ENCODE data around the gene ITGA2.
A peak's percentile ranks its signal among the peaks of the same experiment; 100 is the strongest.

Gene ITGA2

DNA sequence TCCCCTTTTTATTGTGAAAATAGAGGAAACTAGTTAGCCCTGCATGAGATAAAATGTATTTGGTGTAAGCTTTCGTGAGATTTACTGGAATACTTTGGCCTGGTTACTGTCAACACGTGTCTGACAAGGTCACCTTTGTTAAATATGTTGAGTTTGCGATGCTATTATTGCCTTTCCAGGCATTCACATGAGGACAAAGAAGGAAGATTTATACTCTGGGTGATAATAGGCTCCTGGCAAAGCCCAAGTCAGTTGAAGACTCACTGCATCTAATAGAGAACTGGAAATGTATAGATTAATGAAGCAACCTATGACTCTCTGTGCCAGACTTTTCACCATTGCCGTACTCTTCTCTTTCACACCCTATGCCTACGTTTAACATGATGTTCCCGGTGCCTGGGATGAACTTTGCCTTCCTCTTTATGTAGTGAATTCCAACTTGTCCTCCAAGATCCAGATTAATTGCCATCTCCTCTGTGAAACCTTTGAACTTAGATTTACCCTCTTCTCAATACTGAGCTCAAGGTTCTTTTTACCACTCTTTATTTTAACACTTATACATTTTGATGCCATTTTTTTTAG is 33.9 kb downstream of the ITGA2 start:
- DNase-seq: no peak

DNA sequence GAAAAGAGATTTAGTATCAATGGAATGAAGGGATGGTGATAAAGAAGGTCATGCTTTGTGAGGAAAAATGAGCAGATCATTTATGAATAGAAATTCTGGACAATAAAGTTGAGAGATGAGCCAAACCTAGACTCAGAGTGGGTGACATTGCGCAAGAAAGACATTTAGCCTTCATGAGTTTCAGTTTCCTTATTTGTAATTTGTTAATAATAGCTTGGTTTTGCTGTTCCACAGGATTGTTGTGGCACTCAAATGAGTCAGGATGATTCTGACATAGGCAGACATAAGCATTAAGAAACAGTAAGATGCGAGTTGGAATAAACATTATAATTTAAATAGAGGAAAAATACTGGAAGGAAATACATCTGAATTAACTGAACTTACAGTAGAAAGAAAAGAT is 34.8 kb downstream of the ITGA2 start:
- no peak for DNase-seq

DNA sequence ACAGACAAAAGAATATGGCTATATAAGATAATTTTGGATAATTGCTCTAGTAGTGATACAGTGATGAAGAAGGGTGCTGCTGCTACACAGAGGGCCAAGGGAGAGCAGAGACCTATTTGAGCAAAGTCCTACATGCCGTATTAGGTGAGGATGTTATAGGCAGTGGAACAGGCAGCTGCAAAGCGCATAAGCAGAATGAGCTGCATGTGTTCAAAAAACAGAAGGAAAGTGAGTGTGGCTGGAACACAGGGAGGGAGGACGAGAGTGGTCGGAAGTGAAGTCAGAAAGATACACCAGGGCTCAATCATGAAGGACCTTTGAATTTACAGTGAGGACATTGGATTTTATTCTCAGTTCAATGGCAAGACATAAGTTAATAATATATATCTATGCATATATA is 35.4 kb downstream of the ITGA2 start:
- DNase-seq: no peak

DNA sequence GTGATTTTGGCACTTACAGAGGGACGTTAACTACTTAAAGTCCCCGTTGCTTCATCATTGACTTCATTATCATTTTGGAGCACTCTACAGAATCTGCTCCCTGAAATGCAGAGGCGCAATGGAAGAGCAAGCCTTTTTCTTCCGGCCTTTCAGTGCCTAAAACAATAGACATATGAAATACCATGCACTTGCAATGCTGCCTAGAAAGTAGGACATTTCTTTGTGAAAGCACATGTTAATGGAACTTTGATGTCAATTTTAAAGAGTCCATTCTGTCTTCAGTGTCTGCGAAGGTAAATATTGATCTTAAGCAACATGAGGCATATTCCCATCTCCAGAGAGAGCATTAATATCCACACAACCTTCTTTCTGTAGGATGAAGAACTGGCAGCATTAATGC is 36.3 kb downstream of the ITGA2 start:
- no peak for DNase-seq

DNA sequence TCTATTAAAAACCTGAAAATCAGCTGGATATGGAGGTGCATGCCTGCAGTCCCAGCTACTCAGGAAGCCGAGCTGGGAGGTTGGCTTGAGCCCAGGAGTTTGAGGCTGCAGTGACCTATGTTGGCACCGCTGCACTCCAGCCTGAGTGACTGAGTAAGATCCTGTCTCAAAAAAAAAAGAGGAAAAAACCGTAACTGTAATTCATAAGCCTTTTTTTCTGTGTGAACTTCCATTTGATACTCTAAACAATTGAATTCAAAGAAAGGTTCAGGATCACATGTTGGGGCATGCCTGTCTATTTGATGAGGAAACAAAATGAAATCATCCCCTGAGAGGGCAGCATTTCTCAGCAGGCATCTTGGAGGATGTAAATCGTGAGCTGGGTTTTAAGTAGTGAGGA is 38.8 kb downstream of the ITGA2 start:
- DNase-seq: no peak

- DNase-seq: no peak
Measured at GRCh38 chr5:53029608-53030007, 40.5 kb downstream of the ITGA2 start.

GRCh38 chr5:53030893-53031292 is 41.7 kb downstream of the ITGA2 start:
- DNase-seq: no peak

- DNase-seq: no peak
Measured at GRCh38 chr5:53031695-53032096, 42.5 kb downstream of the ITGA2 start.

DNA sequence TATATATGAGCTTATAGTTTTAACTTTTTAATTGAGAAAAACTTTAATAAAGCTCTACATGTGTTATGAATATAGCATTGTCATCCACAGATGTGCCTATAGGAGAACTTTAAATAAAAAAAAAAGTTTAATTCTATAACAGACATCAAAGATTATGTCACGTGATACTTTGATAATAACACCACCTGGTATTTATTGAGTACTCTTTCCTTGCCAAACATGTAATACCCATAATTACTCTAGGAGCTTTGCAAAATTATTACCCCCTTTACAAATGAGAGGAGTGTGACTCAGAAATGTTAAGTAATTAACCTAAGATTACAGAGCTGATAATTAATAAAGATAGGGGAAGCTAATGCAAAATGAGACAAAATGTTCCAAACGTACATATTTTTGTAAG is 43.0 kb downstream of the ITGA2 start:
- DNase-seq: no peak

DNA sequence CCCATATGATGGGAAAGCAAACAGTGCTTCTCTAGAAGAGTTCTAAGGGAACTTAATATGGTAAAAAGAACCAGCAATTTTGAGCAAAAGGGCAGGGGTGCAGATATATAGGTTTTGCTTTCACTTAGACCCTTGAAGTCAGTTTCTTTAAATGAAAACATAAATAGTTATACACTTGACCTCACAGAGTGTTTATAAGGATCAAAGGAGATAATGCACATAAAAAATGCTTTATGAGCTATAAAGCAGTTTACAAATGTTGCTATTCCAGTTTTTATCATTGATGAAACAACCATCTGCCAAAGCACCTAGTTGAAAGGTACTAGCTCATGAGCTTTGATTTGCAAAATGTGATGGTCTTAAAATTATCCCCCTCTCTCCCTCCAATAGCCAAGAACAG is 45.7 kb downstream of the ITGA2 start:
- DNase-seq: no peak

- DNase-seq: no peak
Measured at GRCh38 chr5:53035868-53036381, 46.8 kb downstream of the ITGA2 start.

DNA sequence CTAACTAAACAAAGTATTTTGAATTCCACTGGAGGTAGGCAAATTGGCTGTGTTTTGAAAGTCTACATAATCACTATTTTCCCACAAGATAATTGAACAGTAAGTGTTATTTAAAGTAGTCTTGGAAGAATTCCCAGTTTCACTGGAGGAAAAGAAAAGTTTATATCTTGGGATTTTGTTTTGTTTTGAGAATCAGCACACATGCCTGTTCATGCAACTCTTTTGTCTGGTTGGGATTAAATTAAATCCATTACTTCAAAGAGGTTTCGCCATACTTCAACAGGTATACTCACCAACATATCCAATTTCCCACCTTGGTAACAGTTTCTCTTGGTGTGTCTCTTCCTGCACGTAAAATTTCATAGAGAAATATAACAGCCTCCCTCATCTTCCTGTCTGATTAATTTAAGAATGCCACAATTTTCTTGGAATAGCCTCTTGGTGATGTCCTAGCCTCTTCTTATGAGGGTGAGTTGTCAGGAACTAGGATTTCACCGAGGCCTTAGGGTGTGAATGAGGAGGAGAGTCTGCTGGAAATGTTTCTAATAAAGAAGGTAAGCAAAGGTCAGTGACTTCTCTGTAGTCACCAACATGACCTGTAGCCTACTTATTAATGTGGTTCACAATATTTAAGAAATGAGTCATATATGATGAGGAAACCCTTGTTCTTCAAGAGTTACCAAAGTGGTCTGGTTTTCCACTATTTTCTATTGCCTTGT is 48.1 kb downstream of the ITGA2 start:
- no peak for DNase-seq

DNA sequence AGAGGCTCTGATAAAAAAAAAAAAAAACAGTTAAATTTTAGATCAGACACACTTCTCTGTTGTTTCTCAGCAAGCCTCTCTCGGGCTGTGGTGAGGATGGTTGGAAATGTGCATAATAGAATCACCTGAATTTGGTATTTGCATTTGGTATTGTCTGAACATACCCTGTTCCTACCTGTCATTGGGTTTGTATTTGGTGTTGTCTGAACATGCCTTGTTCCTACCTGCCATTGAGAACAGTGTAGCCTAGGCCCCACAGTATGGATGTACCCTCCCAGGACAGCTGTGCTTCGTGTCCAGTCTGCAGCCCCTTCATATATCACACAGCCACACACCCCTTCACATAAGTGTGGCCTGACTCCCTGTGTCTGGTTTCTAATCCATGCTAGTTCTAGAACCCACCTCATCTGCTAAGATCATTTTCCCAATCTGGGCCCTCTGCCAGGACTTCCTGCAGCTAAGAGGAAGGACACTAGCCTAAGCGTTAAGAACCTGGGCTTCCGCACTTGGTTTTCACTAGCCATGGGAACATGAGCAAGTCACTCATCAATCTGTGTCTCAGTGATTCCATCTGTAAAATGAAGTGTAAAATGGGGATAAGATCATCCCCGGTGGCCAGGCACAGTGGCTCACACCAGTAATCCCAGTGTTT is 49.2 kb downstream of the ITGA2 start:
- no peak for DNase-seq

GRCh38 chr5:53039855-53040254 is 50.7 kb downstream of the ITGA2 start:
- DNase-seq: no peak

DNA sequence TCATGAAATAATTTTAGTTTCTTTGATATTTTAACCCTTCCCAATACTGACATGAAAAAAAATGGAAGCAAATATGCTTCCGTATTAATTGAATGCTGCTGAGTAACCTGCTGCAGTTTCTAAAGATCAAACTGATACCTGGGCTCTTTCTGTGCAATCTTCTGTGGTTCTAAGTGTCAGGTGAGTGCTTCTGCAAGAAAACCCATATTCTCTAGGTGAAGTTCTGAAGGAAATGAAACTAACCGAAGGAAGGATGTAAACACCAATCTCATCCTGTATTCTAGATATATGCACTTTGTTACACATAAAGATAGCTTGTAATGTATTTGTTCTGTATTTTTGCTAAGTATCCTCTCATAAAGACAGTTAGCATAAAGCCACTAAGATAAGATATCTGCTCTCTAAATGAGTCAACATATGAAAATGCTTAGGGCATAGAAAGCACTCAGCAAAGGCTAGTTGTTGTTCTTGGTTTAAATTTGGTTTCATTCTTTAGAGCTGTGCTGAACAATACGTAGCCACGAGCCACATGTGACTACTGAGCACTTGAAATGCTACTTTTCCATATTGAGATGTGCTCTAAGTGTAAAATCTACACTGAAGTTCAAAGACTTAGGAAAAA is 52.0 kb downstream of the ITGA2 start:
- DNase-seq: no peak

DNA sequence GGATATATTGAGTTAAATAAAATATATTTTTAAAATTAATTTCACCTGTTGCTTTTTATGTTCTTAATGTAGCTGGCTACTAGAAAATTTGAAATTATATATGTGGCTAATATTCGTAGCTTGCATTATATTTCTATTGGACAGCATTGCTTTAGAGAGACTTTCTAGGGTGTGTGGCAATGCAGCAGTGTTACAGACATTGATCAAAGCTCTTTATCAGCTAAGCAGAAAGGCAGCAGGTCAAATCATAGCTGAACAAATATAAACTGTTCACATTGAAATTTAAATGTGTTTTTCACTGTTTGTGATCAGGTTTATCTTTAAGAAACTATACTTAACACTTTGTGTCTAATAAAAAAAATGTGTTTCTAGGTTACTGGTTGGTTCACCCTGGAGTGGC is 52.6 kb downstream of the ITGA2 start:
- DNase-seq: no peak

- DNase-seq: no peak
Measured at GRCh38 chr5:53045263-53045662, 56.1 kb downstream of the ITGA2 start.

DNA sequence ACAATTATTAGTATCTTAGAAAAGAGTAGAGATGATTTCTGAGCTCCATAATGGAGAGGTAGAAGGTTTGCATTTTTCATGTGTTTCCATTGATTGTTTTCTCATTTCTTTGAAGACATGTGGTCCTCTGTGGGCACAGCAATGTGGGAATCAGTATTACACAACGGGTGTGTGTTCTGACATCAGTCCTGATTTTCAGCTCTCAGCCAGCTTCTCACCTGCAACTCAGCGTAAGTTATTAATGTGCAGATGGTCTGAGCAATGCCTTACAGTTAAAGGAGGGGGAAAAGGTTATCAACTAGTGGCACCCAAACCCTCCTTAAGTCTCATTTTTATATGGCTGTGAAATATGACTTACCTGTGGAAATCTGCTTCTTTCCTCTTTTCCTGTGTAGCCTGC is 59.1 kb downstream of the ITGA2 start:
- DNase-seq: no peak

DNA sequence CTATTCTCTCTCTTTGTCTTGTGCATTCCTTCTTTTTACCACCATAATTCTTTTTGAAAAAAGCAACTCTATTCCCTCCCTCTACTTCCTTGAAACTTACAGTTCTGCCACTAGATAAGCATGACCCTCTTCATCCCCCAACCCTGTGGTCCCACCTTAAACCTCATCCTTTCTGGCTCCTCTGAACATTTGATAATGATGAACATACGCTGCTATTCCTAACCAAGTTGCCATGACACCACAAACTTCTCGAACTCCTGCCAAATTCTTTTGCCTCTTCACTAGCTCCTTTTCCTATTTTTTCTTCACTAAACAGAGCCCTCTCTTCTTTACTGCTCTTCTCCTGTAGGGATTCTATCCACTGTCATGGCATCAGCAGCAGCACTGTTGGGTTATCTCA is 63.3 kb downstream of the ITGA2 start:
- no peak for DNase-seq

- DNase-seq: peak; percentile 57
Measured at GRCh38 chr5:53053364-53053763, 64.2 kb downstream of the ITGA2 start.

DNA sequence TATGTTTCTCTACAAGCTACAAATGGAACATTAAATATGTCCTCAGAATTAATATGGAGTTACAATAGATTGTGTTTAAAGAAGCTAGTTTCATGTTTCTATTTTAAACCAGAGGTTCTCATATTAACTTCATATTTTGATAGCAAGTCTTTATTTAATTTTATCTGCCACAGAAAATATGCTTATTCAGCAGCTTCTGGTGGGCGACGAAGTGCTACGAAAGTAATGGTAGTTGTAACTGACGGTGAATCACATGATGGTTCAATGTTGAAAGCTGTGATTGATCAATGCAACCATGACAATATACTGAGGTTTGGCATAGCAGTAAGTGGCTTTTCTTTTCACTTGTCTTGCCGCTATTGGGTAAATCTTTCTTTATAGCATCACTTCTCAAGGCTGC is 66.2 kb downstream of the ITGA2 start:
- no peak for DNase-seq

- no peak for DNase-seq
Measured at GRCh38 chr5:53059281-53059680, 70.1 kb downstream of the ITGA2 start.

DNA sequence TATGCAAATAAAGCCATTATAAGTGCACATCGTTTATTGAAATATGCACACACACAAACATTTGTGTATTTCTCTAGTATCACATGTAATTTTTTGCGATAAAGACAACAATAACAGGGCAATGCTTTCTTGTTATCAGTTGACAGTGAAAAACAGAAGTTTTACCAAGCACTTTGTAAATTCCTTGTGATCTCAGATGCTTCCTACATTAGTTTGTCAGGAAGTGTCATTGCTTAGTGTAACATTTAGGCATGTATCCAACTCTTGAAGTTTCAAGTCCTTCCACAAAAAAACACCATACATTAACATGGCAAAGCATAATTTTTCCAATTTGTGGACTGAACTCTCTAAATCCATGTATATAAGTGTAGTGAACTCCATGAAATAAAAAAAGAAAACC is 74.0 kb downstream of the ITGA2 start:
- DNase-seq: no peak

DNA sequence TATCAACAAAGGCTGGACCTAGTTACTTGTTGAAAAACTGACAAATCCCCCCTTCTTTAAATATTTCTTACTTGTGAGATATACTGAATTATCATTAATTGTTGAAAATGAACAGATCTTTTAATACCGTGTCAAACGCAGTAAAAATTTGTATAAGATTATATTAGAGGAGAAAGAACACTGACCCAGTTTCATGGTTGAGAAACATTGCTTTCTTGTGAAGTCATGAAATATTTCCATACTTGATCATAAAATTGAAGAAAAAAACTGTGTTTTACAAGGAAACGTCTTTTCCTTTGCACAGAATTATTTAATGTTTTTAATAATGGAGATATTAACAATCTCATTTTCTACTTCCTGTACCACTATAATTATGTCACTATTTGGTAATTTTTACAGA is 74.6 kb downstream of the ITGA2 start:
- DNase-seq: no peak
